HG02588 (cell line): ENCODE measurements around the gene POLR3GL.
"Not testable (repeated sequence)": the region's sequence is repeated elsewhere in the genome, so short reads cannot be mapped to it uniquely, and the experiment has no call there.

Experiments
- ATAC-seq: cut with Tn5 transposase; IDR thresholded peaks from one replicate; pipeline ENCODE4 v1.9.1; 2021; ENCODE audit warnings: mild to moderate bottlenecking, moderate library complexity; ENCODE audit not compliant: unreplicated experiment

The POLR3GL gene

DNA sequence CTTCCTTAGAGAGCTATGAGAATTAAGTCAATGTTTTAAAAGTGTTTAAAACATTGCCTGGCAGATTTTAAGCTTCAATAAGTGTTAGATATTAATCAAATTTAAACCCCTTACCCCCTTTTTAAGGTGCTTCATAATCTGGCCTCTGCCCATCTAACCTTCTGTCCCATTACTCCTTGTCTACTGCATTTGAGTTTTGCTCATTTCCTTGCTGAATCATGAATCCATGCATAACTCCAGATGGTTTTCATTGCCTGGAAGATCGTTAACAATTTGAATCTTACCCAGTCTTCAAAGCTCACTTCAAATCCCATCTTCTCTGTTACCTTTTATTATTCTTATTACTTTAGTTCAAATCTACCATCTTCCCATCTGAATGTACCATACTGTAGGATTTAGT lies 52.4 kb downstream of the POLR3GL start:
- no peak for ATAC-seq

GRCh38 chr1:146019231-146020057 lies 55.0 kb downstream of the POLR3GL start:
- no peak for ATAC-seq

GRCh38 chr1:146020058-146021049 lies 55.9 kb downstream of the POLR3GL start:
- no peak for ATAC-seq

- ATAC-seq = no peak
Measured at GRCh38 chr1:146021050-146021445, 56.6 kb downstream of the POLR3GL start.

DNA sequence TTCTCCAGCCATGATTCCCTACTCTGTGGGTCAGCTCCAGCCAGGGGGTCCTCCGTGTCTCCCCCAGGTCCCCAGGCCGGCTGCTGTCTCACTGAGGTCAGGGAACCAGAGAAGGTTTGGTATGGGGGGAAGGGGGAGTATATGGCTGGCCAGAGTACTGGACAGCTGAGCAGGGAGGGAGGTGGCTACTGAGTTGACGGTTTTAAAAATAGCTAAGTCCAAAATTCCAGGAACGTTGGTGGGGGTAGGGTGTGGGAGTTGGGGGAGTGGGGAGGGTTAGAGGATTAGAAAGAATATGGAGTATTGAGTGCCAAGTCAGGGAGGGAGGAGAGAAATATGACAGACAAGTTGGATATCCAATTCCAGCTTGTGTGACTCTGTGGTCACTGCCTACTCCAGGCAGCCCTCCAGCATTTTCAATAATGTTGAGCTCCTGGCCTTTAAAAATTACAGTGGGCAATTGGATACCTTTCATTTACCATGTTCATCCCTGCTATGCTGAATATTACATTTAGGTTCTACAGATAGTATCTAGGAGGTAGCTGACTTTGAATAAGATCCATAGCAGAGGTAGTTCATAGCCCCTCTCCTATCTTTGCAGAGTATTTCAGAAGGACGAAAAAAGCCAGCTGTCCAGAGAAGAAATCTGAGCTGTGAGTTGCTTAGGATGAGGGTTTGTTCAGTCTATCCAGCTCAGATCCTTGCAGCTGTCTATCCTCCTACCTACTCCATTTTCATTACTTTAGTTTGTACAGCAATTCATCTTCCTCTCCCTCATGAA lies 57.3 kb downstream of the POLR3GL start, which contains the start of gene HJV:
TSS of gene HJV (minus strand) at position 114 of the 781 bp plus-strand sequence. CDS start 1,504 bp downstream, outside the sequence.
- ATAC-seq = no peak

DNA sequence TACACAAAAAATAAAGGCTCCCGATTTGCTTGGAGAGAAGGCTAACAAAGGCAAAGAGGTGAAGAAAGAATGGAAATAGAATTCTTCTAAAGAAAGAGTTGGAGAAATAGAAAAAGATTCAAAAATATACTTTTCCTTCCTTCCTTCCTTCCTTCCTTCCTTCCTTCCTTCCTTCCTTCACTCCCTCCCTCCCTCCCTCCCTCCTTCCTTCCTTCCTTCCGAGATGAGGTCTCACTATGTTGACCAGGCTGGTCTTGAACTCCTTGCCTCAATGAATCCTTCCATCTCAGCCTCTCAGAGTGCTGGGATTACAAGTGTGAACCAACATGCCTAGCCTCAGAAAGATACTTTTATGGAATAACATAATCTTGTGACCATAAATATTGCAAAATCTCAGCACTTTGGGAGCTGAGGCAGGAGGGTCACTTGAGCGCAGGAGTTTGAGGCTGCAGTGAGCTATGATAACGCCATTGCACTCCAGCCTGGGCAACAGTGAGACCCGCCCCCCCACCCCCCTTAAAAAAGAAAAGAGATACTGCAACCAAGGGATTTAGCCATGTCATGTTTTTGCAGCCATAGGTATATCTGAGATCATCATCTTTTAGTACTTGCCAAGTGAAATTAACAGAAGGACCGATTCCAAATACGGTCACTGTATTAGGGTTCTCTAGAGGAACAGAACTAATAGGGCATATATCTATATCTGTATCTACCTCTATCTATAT lies 58.1 kb downstream of the POLR3GL start:
- ATAC-seq = no peak

DNA sequence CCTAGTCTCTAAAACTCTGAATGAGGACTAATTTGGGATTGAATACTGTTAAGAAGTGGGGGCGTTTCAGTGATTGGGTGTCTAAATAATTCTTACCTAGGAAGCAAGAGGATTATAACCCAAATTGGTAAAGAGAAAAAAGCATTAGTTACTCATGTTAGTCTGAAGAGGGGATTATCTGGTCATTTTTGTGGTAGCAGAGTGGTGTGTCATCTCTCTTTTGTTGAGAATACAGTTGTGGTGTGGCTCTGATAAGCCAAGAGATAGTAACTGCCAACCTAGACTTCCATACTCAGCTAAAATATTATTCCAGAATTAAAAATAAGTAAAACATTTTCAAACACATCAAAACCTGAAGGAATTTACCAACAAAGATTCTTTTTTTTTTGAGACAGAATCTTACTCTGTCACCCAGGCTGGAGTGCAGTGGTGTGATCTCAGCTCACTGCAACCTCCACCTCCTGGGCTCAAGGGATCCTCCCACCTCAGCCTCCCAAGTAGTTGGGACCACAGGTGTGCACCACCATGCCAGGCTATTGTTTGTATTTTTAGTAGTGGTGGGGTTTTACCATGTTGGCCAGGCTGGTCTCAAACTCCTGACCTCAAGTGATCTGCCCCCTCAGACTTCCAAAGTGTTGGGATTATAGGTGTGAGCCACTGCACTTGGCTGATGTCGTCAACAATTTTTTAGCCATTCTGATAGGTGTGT lies 61.5 kb downstream of the POLR3GL start:
- ATAC-seq = not testable (repeated sequence)

GRCh38 chr1:146026650-146027049 lies 62.2 kb downstream of the POLR3GL start:
- not testable (repeated sequence) for ATAC-seq
